Lower lobe of right lung (tissue), 2 donors: Measurements from ENCODE around the gene SERTAD2. TPM values are rescaled to one million over a fixed set of nuclear protein-coding genes. Genes with fewer than 3 reads are reported as not detected.

ENCODE experiments used
- ATAC-seq, 2 donors: fragments of 200-7000 bp; cut with Tn5 transposase; one replicate each; pipeline ENCODE4 v1.9.1; 2020 to 2022; ENCODE audit warnings: mild to moderate bottlenecking in 2 of 2, moderate library complexity in 2 of 2
- DNase-seq: peaks from one replicate; pipeline ENCODE4 v3.0.0-alpha.2; 2020
- H3K27ac ChIP-seq: fragments of 200-600 bp; one replicate; pipeline ENCODE4 v1.8.0; 2022
- H3K27me3 ChIP-seq: fragments of 200-600 bp; one replicate; pipeline ENCODE4 v1.8.0; 2022; ENCODE audit warnings: low read depth
- H3K36me3 ChIP-seq: fragments of 200-600 bp; one replicate; pipeline ENCODE4 v1.8.0; 2022; ENCODE audit warnings: mild to moderate bottlenecking
- H3K4me1 ChIP-seq: fragments of 200-600 bp; one replicate; pipeline ENCODE4 v1.8.0; 2022
- H3K4me3 ChIP-seq: fragments of 200-600 bp; one replicate; pipeline ENCODE4 v1.8.0; 2022; ENCODE audit warnings: mild to moderate bottlenecking
- H3K9me3 ChIP-seq: fragments of 200-600 bp; one replicate; pipeline ENCODE4 v1.8.0; 2022
- CTCF ChIP-seq: fragments of 200-600 bp; IDR thresholded peaks from one replicate; pipeline ENCODE4 v1.8.0; 2022; ENCODE audit warnings: antibody characterized with exemption, mild to moderate bottlenecking
- intact Hi-C: fragments of 100-400 bp; cut with DNase I; formaldehyde crosslinking; loops from one replicate; pipeline ENCODE4 v1.11.0; 2022
- total RNA-seq: library from RNA; stranded (reverse); fragmentation: NEBNext Ultra II Directional; extraction: Animal tissue kit (Norgen Biotek cat#: 25700); gene quantifications from one replicate; pipeline ENCODE4 v1.2.1, GENCODE V29; 2021
- donor health status: DM: no; HTN: yes; CAD: no; lungs with severe emphysema.

The SERTAD2 gene
- total RNA-seq, 1 donor from 2014 or later: 20.1 TPM

- Histone ChIP-seq H3K4me3 (no peak overlapping the region), H3K9me3 (no peaks in the 10 kb centered on the region), H3K27me3 (no peaks in the 10 kb centered on the region), H3K36me3 (no peaks in the 10 kb centered on the region), H3K27ac (no peak overlapping the region), H3K4me1 (peaks cover 3% of the 10 kb centered on the region)
- no peak for TF ChIP-seq CTCF
- no peak for DNase-seq
- ATAC-seq: no peak
- intact Hi-C loops: no loop called here
Observed at GRCh38 chr2:64613276-64613675, 40.4 kb downstream of the SERTAD2 start.

- Histone ChIP-seq H3K27me3 (no peaks in the 10 kb centered on the region), H3K27ac (no peak overlapping the region)
- intact Hi-C loops: no loop called here
Observed at GRCh38 chr2:64612575-64613195, 41.0 kb downstream of the SERTAD2 start.

GRCh38 chr2:64610316-64610855 lies 43.3 kb downstream of the SERTAD2 start:
- H3K27me3 ChIP-seq: no peaks in the 10 kb centered on the region
- DNase-seq (no peak), ATAC-seq (no peak)
- H3K4me3 ChIP-seq: no peak overlapping the region
- no peak overlapping the region for H3K27ac ChIP-seq
- peaks cover 22% of the 10 kb centered on the region for H3K4me1 ChIP-seq
- H3K36me3 ChIP-seq: no peaks in the 10 kb centered on the region
- no peak for TF ChIP-seq CTCF
- no peaks in the 10 kb centered on the region for H3K9me3 ChIP-seq
- intact Hi-C loops: no loop called here

More at GRCh38 chr2:64612575-64613195, 41.0 kb downstream of the SERTAD2 start:
- no peaks in the 10 kb centered on the region for H3K36me3 ChIP-seq
- H3K9me3 ChIP-seq: no peaks in the 10 kb centered on the region
- ATAC-seq: no peak
- peaks cover 9% of the 10 kb centered on the region for H3K4me1 ChIP-seq
- TF ChIP-seq CTCF: no peak
- H3K4me3 ChIP-seq: no peak overlapping the region
- no peak for DNase-seq

- DNase-seq: no peak
- intact Hi-C loops: no loop called here
- H3K36me3 ChIP-seq: no peaks in the 10 kb centered on the region
- no peaks in the 10 kb centered on the region for H3K9me3 ChIP-seq
- TF ChIP-seq CTCF: no peak
- H3K4me1 ChIP-seq: peaks cover 22% of the 10 kb centered on the region
- H3K27me3 ChIP-seq: no peaks in the 10 kb centered on the region
- H3K4me3 ChIP-seq: peak overlapping the region; percentile 57
- no peak for ATAC-seq
- peak overlapping the region; percentile 83 for H3K27ac ChIP-seq
Observed at GRCh38 chr2:64609942-64610281, 43.8 kb downstream of the SERTAD2 start.

- peaks cover 22% of the 10 kb centered on the region for H3K4me1 ChIP-seq
- TF ChIP-seq CTCF: peak; percentile 23
- ATAC-seq (peak; percentile 90 to 94), DNase-seq (peak; percentile 80)
- H3K4me3 ChIP-seq: peak overlapping the region; percentile 57
- peak overlapping the region; percentile 83 for H3K27ac ChIP-seq
- H3K9me3 ChIP-seq: no peaks in the 10 kb centered on the region
- H3K36me3 ChIP-seq: no peaks in the 10 kb centered on the region
- intact Hi-C loops: no loop called here
- H3K27me3 ChIP-seq: no peaks in the 10 kb centered on the region
Observed at GRCh38 chr2:64609227-64609941, 44.3 kb downstream of the SERTAD2 start.
